ENCODE measurements around the gene RC3H1. TPM values are rescaled to one million over a fixed set of nuclear protein-coding genes. Genes with fewer than 3 reads are reported as not detected.

RC3H1 gene
- total and polyA plus RNA-seq, 2 of the 13 experiments (the other 11 are each of a cell fraction or from before 2014, with no cell fraction given), result 11.2 to 19.6 TPM

- TF ChIP-seq ZNF160 (CRISPR knock-in tag; IDR thresholded peaks at IDR 0.05), result no peak
- TF ChIP-seq, protein P1, sequence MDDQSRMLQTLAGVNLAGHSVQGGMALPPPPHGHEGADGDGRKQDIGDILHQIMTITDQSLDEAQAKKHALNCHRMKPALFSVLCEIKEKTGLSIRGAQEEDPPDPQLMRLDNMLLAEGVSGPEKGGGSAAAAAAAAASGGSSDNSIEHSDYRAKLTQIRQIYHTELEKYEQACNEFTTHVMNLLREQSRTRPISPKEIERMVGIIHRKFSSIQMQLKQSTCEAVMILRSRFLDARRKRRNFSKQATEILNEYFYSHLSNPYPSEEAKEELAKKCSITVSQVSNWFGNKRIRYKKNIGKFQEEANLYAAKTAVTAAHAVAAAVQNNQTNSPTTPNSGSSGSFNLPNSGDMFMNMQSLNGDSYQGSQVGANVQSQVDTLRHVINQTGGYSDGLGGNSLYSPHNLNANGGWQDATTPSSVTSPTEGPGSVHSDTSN (CRISPR knock-in tag; IDR thresholded peaks at IDR 0.05; ENCODE audit: borderline replicate concordance), result no peak
- TF ChIP-seq, protein P2, sequence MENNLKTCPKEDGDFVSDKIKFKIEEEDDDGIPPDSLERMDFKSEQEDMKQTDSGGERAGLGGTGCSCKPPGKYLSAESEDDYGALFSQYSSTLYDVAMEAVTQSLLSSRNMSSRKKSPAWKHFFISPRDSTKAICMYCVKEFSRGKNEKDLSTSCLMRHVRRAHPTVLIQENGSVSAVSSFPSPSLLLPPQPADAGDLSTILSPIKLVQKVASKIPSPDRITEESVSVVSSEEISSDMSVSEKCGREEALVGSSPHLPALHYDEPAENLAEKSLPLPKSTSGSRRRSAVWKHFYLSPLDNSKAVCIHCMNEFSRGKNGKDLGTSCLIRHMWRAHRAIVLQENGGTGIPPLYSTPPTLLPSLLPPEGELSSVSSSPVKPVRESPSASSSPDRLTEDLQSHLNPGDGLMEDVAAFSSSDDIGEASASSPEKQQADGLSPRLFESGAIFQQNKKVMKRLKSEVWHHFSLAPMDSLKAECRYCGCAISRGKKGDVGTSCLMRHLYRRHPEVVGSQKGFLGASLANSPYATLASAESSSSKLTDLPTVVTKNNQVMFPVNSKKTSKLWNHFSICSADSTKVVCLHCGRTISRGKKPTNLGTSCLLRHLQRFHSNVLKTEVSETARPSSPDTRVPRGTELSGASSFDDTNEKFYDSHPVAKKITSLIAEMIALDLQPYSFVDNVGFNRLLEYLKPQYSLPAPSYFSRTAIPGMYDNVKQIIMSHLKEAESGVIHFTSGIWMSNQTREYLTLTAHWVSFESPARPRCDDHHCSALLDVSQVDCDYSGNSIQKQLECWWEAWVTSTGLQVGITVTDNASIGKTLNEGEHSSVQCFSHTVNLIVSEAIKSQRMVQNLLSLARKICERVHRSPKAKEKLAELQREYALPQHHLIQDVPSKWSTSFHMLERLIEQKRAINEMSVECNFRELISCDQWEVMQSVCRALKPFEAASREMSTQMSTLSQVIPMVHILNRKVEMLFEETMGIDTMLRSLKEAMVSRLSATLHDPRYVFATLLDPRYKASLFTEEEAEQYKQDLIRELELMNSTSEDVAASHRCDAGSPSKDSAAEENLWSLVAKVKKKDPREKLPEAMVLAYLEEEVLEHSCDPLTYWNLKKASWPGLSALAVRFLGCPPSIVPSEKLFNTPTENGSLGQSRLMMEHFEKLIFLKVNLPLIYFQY (CRISPR knock-in tag; IDR thresholded peaks at IDR 0.05; ENCODE audit: borderline replicate concordance), result no peak
- TF ChIP-seq ZKSCAN8 (CRISPR knock-in tag; IDR thresholded peaks at IDR 0.05; ENCODE audit: borderline replicate concordance), result no peak
- TF ChIP-seq SYNCRIP (IDR thresholded peaks at IDR 0.05; ENCODE audit: insufficient read depth, low read depth, low read length), result no peak
- TF ChIP-seq RCOR2 (CRISPR knock-in tag; IDR thresholded peaks at IDR 0.05), result no peak
- TF ChIP-seq SMARCC2 (IDR thresholded peaks at IDR 0.05), result no peak
- no peak for TF ChIP-seq ZNF562 (CRISPR knock-in tag; IDR thresholded peaks at IDR 0.05; ENCODE audit: borderline replicate concordance)
- no peak for TF ChIP-seq ARNT (IDR thresholded peaks at IDR 0.05)
- TF ChIP-seq ZNF446 (CRISPR knock-in tag; IDR thresholded peaks at IDR 0.05), result no peak; the same call in 1 of the 2 replicates
- no peak for TF ChIP-seq SP140L (CRISPR knock-in tag; IDR thresholded peaks at IDR 0.05; ENCODE audit: borderline replicate concordance)
- TF ChIP-seq ZNF737 (CRISPR knock-in tag; IDR thresholded peaks at IDR 0.05; ENCODE audit: borderline replicate concordance), result no peak
- no peak for TF ChIP-seq NCOA1 (CRISPR knock-in tag; IDR thresholded peaks at IDR 0.05)
- no peak for TF ChIP-seq ZNF496 (CRISPR knock-in tag; IDR thresholded peaks at IDR 0.05; ENCODE audit: insufficient replicate concordance)
- no peak for TF ChIP-seq ETV6 (CRISPR knock-in tag; conservative IDR thresholded peaks at IDR 0.05)
- no peak for TF ChIP-seq RARA (CRISPR knock-in tag; IDR thresholded peaks at IDR 0.05)
- TF ChIP-seq MBD4 (IDR thresholded peaks at IDR 0.05; ENCODE audit: borderline replicate concordance, low read length), result no peak
- TF ChIP-seq HNF1A (IDR thresholded peaks at IDR 0.05; ENCODE audit: low read depth), result no peak
- no peak for TF ChIP-seq HNF1A (CRISPR knock-in tag; IDR thresholded peaks at IDR 0.05; ENCODE audit: borderline replicate concordance)
- TF ChIP-seq PRPF4 (IDR thresholded peaks at IDR 0.05; ENCODE audit: low read depth, low read length, poor library complexity, severe bottlenecking), result no peak
- TF ChIP-seq NFIC (IDR thresholded peaks at IDR 0.05; ENCODE audit: low read length), result no peak
- TF ChIP-seq ZNF362 (CRISPR knock-in tag; IDR thresholded peaks at IDR 0.05; ENCODE audit: borderline replicate concordance), result no peak
Observed at GRCh38 chr1:174021591-174022079, 522 bp downstream of the RC3H1 start (continued).

All from HepG2 (cell line).